ENCODE results near the gene FMN2.

GRCh38 chr1:240254006-240254405, 162.3 kb downstream of the FMN2 start:
- TF ChIP-seq CTCF (conservative IDR thresholded peaks at IDR 0.05; ENCODE audit: low read depth, low read length) = no peak
- no peak for TF ChIP-seq EZH2phosphoT487 (IDR thresholded peaks at IDR 0.05; ENCODE audit: borderline replicate concordance, low read length)
- no peak for TF ChIP-seq EZH2 (IDR thresholded peaks at IDR 0.05; ENCODE audit: low read length, unreplicated experiment)

All from PC-3 (cell line).